GM12878 (cell line): ENCODE measurements around the gene KIZ. TPM values are rescaled to one million over a fixed set of nuclear protein-coding genes. Genes with fewer than 3 reads are reported as not detected.

ENCODE experiments used
- CTCF ChIP-seq, 3 experiments: IDR thresholded peaks in 2 of 3; conservative IDR thresholded peaks in 1 of 3; 2 replicates each; pipeline ENCODE4 v1.5.1; 2011; ENCODE audit warnings: low read depth in 3 of 3, low read length in 3 of 3, mild to moderate bottlenecking in 3 of 3, control low read depth in 2 of 3, moderate library complexity in 2 of 3, inconsistent platforms in 1 of 3, mixed read lengths in 1 of 3; ENCODE audit not compliant: control insufficient read depth in 2 of 3, insufficient read depth in 1 of 3; ENCODE audit errors: extremely low read depth in 1 of 3
- EED ChIP-seq: sonication (generic); IDR thresholded peaks from 2 replicates; pipeline ENCODE4 v1.6.1; 2016; ENCODE audit warnings: antibody characterized with exemption, low read depth
- KLF5 ChIP-seq: fragments of 450-650 bp; IDR thresholded peaks from 2 replicates; pipeline ENCODE4 v1.6.1; 2014; ENCODE audit warnings: mild to moderate bottlenecking; ENCODE audit not compliant: partially characterized antibody
- MTA3 ChIP-seq: IDR thresholded peaks from 2 replicates; pipeline ENCODE4 v1.6.1; 2012; ENCODE audit warnings: low read length, inconsistent platforms, borderline replicate concordance
- POLR2A ChIP-seq: IDR thresholded peaks from 2 replicates; pipeline ENCODE4 v1.6.1; 2011; ENCODE audit warnings: low read depth, mild to moderate bottlenecking, low read length
- RAD21 ChIP-seq: IDR thresholded peaks from 2 replicates; pipeline ENCODE4 v1.6.1; 2011; ENCODE audit warnings: mild to moderate bottlenecking, low read depth, low read length, moderate library complexity; ENCODE audit not compliant: insufficient read depth
- SMC3 ChIP-seq: IDR thresholded peaks from 2 replicates; pipeline ENCODE4 v1.6.1; 2011; ENCODE audit warnings: low read length, improper control_type of control experiment, borderline replicate concordance
- SREBF1 ChIP-seq: IDR thresholded peaks from 2 replicates; pipeline ENCODE4 v1.6.1; 2012; ENCODE audit warnings: mild to moderate bottlenecking, low read length
- polyA plus RNA-seq, 11 experiments: library from polyadenylated mRNA; depleted of rRNA in 4 of 11; unstranded in 6 of 11; stranded (reverse) in 5 of 11; fragments of >200 nt; fragmentation: Nextera tagmentation in 4 of 11; fragmentation: Illumina TruSeq in 1 of 11; extraction: Ambion mirVana in 4 of 11; extraction: Trizol in 1 of 11; gene quantifications; 1 replicate in 1 of 11; 2 replicates in 10 of 11; pipeline versions ENCODE4 v1.2.1 to v1.2.3, GENCODE V29; 2011 to 2016; ENCODE audit warnings: inconsistent platforms in 2 of 11, missing spikeins in 2 of 11, low read depth in 1 of 11
- total RNA-seq, 4 experiments: library from RNA; depleted of rRNA in 3 of 4; stranded (reverse); fragments of >200 nt in 3 of 4; fragmentation: Illumina TruSeq in 1 of 4; extraction: Trizol in 1 of 4; gene quantifications; 2 replicates each; pipeline versions ENCODE4 v1.2.1 to v1.2.3, GENCODE V29; 2013 to 2021
- TF ChIP-seq, protein P1 (sequence below): fragments of 450-650 bp; IDR thresholded peaks from 2 replicates; pipeline ENCODE4 v1.6.1; 2016; ENCODE audit warnings: mild to moderate bottlenecking, moderate library complexity, borderline replicate concordance

The KIZ gene
- total and polyA plus RNA-seq, 10 of the 15 experiments (the other 5 are each of a cell fraction or from before 2014, with no cell fraction given) = 2.7 to 11.0 (median 7.3) TPM

- TF ChIP-seq, protein P1, sequence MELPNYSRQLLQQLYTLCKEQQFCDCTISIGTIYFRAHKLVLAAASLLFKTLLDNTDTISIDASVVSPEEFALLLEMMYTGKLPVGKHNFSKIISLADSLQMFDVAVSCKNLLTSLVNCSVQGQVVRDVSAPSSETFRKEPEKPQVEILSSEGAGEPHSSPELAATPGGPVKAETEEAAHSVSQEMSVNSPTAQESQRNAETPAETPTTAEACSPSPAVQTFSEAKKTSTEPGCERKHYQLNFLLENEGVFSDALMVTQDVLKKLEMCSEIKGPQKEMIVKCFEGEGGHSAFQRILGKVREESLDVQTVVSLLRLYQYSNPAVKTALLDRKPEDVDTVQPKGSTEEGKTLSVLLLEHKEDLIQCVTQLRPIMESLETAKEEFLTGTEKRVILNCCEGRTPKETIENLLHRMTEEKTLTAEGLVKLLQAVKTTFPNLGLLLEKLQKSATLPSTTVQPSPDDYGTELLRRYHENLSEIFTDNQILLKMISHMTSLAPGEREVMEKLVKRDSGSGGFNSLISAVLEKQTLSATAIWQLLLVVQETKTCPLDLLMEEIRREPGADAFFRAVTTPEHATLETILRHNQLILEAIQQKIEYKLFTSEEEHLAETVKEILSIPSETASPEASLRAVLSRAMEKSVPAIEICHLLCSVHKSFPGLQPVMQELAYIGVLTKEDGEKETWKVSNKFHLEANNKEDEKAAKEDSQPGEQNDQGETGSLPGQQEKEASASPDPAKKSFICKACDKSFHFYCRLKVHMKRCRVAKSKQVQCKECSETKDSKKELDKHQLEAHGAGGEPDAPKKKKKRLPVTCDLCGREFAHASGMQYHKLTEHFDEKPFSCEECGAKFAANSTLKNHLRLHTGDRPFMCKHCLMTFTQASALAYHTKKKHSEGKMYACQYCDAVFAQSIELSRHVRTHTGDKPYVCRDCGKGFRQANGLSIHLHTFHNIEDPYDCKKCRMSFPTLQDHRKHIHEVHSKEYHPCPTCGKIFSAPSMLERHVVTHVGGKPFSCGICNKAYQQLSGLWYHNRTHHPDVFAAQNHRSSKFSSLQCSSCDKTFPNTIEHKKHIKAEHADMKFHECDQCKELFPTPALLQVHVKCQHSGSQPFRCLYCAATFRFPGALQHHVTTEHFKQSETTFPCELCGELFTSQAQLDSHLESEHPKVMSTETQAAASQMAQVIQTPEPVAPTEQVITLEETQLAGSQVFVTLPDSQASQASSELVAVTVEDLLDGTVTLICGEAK = no peak
- TF ChIP-seq CTCF (IDR thresholded peaks at IDR 0.05 in 2 of 3, conservative IDR thresholded peaks at IDR 0.05 in 1 of 3; ENCODE audit: control insufficient read depth in 2 of 3, extremely low read depth in 1 of 3, insufficient read depth in 1 of 3, low read depth in 3 of 3, low read length in 3 of 3) (peak; percentile 74 to 89 (median 78)), RAD21 (peak; percentile 85), EED (no peak), SMC3 (peak; percentile 85), SREBF1 (no peak), POLR2A (no peak), KLF5 (no peak), MTA3 (no peak)
Measured at GRCh38 chr20:21235484-21236445, 109.9 kb downstream of the KIZ start (continued).
